HG02840 (cell line): Measurements from ENCODE around the gene IFNL1.
"Not testable (repeated sequence)": the region's sequence is repeated elsewhere in the genome, so short reads cannot be mapped to it uniquely, and the experiment has no call there.

ENCODE experiments used
- ATAC-seq: cut with Tn5 transposase; IDR thresholded peaks from one replicate; pipeline ENCODE4 v1.9.1; 2021; ENCODE audit warnings: mild to moderate bottlenecking, moderate library complexity, moderate number of reproducible peaks; ENCODE audit not compliant: unreplicated experiment, low FRiP score

Gene IFNL1

GRCh38 chr19:39269369-39269768 is 26.8 kb upstream of the IFNL1 start:
- ATAC-seq: not testable (repeated sequence)

- no peak for ATAC-seq
These were observed 26.0 kb upstream of the IFNL1 start for GRCh38 chr19:39270036-39270871.

GRCh38 chr19:39273859-39274258 is 22.3 kb upstream of the IFNL1 start:
- not testable (repeated sequence) for ATAC-seq

DNA sequence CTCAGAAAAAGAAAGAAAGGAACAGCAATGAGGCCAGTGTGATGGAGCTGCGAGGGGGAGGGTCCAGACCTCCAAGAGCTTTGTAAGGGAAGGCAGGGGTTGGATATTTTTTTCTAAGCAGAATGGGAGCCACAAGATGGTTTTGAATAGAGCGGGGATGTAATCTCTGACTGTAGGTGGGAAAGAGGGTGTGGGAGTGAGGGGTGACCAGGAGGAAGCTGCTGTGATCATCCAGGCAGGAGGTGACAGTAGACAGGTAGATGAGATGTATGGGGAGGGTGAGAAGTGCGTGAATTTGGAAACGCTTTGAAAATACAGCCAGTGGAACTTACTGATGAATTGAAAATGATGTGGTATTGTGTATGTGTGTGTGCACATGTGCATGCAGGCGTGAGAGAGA is 20.6 kb upstream of the IFNL1 start:
- no peak for ATAC-seq

GRCh38 chr19:39276740-39277139 is 19.5 kb upstream of the IFNL1 start:
- no peak for ATAC-seq

DNA sequence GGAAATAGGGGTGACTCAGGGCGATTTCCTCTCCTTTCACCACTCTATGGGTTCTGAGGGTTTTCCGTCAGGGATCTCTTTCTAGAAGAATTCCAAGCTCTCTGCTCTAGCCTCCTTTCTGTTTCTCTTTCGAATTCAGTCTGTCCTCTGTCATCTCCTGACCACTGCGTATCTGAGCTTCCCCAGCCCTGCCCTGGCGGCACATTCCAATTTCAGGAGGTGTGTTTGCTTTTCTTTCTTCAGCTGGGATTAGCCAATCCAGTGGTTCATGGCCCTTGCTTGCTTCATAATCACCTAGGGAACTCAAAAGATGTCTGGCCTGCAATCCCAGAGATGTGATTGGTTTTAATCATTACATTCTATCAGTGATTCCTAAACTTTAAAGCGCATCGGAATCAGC is 18.6 kb upstream of the IFNL1 start:
- no peak for ATAC-seq

DNA sequence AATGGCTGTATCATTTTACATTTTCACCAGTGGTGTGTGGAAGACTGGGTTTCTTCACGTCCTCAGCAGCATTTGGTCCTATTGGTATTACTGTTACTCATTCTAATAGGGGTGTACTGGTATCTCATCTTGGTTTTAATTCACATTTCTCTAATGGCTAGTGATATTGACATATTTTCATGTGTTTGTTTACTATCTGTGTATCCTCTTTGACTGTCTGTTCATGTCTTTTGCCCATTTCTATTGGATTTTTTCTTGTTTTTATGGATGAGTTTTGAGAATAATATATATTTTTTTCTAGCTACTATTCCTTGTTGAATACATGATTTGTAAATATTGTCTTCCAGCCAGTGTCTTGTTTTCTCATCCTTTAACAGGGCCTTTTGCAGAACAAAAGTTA is 14.2 kb upstream of the IFNL1 start:
- no peak for ATAC-seq

GRCh38 chr19:39284032-39284431 is 12.2 kb upstream of the IFNL1 start:
- no peak for ATAC-seq

GRCh38 chr19:39293394-39293793 is 2.8 kb upstream of the IFNL1 start:
- ATAC-seq: no peak

DNA sequence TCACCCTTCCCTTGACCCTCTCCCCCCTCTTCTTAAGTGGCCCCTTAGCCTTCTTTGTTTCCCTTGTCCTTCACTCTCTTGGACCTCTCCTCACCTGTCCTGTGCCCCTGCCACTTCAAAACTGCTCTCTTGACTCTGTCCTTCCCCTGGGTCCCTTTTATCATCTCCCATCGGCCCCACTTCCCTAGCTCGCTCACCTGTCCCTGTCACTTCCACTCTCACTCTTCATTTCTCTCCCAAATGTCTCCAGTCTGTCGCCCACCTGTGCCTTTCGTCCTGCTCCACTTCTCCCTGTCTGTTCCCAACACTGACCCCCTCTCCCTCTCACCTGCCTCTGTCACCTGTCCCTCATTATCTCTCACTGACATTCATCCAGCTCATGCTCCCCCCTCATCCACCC is 699 bp downstream of the IFNL1 start:
- no peak for ATAC-seq

GRCh38 chr19:39297931-39298634 is 1.9 kb downstream of the IFNL1 start:
- ATAC-seq: no peak

DNA sequence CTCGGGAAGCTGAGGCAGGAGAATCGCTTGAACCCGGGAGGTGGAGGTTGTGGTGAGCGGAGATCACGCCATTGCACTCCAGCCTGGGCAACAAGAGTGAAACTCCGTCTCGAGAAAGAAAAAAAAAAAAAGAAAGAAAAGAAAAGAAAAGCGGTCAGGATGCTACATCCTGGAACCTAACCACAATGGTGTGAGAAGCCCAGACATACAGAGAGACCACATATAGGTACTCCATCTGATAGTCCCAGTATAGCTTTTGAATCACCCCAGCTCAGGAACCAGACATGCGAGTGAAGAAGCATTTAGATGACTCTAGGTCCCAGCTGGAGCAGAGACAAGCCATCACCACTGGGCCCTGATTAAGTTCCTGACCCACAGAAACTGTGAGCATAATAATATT is 3.2 kb downstream of the IFNL1 start:
- ATAC-seq: no peak

- no peak for ATAC-seq
These were observed 3.6 kb downstream of the IFNL1 start for GRCh38 chr19:39299832-39300231.

- no peak for ATAC-seq
These were observed 4.8 kb downstream of the IFNL1 start for GRCh38 chr19:39301021-39301420.

DNA sequence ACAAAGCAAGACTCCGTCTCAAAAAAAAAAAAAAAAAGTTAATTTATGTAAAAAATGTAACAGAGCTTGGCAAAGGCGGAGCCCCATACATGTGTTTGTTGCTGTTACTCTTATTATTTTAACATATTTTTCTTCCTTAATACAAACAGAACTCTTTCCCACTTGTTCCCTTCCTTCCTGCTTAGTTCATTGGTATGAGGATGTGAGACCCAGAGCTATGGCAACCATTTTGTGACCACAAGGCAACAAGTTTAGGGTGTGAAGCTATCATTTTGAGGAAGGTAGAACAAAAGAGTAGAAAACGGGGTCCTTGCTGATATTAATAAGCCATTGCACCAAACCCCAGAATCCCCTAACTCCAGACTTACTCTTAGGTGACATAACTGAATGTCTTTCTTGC is 5.4 kb downstream of the IFNL1 start:
- no peak for ATAC-seq

GRCh38 chr19:39303373-39304184 is 7.4 kb downstream of the IFNL1 start:
- no peak for ATAC-seq

DNA sequence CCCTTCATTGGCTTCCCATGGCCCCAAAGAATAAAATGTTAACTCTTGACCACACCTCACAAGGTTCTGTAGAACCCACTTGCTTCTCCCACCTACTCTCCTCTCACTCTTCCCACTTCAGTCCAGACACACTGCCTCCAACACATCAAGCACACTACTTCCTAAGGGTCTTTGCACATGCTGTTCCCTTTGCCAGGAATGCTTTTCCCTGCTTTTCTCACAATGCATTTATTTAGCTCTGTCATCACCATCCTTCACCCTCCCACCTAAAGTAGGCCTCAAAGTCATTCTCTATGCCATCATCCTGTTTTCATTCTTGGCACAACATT is 7.9 kb downstream of the IFNL1 start:
- no peak for ATAC-seq

DNA sequence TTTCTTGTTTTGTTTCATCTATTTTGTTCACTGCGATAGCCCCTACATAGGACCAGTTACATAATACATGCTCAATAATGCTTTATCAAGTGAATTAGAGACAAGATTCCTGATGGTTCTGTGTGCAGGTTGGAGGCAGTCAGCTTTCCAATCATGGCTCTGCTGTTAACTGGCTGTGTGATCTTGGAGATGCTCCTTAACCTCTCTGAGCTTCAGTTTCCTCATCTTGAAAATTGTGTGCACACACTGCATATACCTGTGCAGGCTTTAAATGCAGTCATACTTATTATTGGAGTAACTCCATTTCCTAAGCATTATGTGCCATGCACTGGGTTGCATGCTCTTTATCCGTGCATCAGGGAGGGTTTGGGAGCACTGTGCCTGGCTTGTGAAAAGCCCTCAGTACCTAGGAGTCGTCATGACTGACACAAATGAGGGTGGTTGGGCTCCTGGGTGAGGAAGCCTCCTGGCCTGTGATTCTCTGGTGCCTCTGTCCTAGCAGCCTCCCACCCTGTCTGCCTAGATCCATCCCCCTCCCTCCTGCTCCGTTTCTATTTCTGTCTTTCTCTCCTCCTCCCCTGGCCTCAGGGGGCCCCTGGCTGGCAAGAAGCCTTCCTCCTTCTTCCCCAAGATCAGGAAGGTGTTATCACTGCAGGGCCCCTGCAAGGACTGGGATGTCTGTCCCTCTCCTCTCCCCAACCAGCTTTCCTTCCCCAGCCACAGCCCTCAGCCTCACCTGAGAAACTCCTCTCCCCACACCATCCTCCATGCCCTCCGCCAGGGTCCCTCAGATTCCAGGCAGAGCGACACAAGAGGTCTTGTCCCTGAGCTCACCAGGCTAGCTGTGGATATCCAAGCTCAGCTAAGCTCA is 8.7 kb downstream of the IFNL1 start:
- ATAC-seq: no peak

DNA sequence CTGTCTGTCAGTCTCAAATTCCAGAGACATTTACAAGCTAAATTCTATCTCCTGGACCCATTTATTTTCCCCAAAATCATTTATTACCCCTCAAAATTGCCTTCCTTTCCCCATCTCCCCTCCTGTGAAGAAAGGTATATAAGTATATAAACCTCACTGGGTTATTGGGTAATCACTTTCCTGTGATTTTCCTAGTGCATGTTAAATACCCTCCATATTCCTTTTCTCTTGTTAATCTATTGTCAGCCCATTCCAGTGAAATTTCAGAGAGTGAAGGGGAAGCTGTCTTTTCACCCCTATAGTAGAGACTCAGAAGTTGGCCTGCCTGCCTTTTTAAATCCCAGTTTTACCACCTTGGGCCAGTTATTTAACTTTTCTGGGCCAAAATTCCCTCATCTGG is 9.9 kb downstream of the IFNL1 start:
- ATAC-seq: no peak

GRCh38 chr19:39307046-39307821 is 11.0 kb downstream of the IFNL1 start:
- ATAC-seq: no peak
